GM04504 (cell line): ENCODE data around the gene TEAD1.
"Not testable (repeated sequence)": the region's sequence is repeated elsewhere in the genome, so short reads cannot be mapped to it uniquely, and the experiment has no call there.

Experiments
- DNase-seq: peaks from one replicate; pipeline ENCODE4 v3.0.0-alpha.2; 2012; ENCODE audit warnings: low read depth

Gene TEAD1

DNA sequence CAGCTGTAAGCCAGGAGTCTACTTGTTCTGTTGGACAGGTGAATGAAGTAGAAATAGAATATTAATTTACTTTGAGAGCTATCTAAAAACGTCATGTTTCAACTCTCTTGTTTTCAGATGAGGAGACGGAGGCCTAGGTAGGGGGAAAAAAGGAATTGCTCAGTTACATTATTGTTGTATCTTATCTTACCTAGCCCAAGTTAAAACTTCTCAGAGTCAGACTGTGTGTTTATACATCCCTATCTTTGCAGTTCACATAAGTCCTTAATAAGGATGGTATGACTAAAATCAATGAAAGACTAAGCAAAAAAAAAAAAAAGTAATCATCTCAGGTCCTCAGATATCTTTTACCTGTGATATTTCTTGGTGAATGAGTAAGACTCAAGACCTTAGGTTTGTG lies 62.8 kb downstream of the TEAD1 start:
- DNase-seq: no peak

DNA sequence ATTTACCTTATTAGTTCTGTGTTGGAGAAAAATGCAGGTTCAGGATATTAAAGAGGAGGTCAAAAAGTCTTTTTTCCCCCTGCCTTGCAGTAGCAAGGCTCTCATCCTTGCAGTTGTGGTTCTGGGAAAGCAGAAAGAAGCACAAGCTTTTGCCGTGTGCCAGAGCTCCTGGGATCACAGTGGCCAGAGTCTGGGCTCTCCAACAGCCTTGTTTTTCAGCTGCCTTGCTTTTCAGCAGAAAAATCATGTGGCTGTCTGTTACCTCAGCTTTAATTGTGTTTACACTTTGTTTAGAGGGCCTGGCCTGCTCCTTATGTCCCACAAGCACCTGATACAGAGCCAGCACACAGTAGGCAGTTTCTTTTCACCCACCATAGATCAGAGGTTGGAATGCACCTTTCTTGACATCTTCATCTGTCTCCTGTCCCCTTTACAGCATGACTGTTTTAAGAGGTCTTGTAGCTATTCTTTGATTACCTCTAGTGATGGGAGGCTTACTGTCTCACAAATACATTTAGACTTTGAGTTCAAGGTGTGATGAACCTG lies 67.5 kb downstream of the TEAD1 start:
- no peak for DNase-seq

DNA sequence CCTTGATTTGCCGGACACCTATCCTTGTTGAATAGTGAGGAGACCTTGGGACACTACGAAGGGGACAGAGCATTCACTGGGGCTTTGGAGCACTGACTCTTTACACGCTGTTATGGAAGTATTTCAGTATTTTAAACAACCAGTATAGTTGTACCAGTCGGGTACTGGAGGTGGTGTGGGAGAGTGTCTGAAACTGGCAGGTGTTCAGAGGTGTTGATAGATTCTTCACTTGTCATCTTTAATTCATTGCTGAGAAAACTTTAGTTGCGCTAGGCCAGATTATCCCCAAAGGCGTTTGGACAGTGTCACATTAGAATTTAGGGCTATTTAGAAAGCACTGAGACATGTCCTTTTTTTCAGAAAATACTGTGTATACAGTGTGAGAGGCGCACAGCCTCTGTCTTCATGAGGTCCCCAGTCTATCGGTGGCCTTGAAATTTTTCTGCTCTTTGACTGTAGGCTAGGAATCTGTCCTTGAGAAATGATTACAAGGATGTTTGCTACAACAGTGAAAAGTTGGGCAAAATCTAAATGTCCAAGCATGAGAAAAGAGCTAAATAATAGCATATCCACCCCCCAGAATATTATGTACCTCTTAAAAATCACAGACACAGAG lies 69.7 kb downstream of the TEAD1 start:
- DNase-seq: no peak

DNA sequence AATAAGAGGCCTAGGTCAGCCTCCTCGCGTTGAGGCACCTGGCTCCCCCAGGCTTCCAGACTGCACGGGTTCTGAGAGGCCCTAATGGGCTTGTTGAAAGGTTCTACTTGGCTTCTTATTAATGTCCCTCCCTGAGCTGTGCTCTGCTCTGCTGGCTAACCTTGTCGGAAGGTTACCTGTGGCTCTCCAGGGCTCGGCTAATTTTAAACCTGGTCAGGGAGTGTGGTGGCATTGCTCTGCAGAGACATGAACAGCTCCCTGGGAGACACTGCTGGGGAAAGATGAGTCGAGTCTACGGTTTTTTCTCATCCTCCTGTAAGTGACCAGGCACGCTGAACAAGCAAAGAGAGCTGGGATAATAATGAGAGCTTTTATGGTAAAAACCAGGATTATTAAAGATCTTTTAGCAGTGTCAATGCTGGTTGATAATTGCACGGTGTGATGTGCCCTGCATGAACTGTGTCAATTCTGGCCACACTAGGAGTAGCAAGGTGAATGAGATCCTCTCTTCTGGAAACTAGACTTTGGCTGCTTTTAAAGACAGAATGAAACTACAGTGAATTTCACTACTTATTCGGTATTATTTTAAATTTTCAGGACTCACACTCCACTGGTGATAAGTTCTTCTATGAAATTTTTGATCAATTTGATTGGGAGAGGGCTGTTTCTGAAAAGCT lies 70.7 kb downstream of the TEAD1 start:
- no peak for DNase-seq

DNA sequence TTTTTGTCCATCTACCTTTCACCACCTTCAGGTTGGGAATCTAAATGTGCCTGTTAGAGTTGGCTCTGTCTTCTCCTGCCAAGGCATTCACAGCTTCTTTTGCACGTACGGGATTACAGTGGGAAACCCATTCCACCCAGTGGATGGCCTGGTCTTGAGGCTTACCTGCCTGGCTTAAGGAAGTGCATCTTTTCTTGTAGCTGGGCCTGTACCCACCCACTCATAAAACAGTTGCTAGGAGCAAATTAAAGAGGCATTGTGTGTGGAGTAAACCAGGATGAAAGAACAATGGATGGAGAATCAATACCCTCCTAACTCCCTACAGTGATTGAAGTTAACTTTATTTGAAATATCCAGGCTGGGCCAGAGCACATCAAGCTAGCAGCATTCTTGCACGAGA lies 71.6 kb downstream of the TEAD1 start:
- DNase-seq: no peak

DNA sequence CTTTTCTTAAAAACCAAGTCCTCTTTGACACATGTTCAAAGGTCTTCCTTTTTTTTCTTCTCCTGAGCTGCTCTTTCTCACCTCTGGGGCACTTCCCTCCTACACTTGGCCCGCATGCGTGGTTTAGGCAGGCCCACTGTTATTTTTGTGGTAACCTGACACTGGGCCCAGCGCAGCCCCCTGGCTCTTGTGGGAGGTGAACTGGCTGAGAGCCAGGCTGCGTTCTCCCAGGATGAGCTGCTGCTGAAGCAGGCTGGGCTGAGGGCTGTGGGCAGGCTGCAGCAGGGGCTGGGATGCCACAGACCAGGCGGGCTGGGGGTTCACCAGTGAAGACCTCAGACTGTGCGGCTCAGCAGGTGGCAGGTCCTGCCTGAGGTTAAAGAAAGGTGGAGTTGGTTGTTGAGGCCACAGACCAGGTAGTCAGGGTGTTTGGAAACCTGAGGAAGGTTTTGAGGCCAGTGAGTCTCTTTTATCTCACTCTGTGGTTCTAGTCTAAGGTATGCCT lies 72.4 kb downstream of the TEAD1 start:
- DNase-seq: no peak

DNA sequence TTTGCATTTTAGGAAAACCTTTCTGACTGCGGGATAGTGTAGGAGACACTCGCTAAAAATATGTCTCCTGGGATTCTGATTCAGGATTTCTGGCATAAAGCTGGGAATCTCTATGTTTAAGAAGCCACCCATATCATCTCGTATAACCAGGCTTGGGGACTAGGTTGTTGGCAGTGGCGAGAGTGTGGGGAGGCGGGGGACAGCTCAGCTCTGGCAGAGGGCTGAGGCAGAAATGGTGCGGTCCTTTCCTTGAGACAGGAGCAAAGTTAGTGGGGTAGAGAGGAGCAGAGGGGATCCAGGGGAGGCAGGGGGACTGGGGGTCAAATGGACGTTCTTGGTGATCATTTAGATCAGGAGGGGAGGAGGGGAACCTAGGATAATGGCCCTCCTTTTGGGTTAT lies 74.3 kb downstream of the TEAD1 start:
- no peak for DNase-seq

DNA sequence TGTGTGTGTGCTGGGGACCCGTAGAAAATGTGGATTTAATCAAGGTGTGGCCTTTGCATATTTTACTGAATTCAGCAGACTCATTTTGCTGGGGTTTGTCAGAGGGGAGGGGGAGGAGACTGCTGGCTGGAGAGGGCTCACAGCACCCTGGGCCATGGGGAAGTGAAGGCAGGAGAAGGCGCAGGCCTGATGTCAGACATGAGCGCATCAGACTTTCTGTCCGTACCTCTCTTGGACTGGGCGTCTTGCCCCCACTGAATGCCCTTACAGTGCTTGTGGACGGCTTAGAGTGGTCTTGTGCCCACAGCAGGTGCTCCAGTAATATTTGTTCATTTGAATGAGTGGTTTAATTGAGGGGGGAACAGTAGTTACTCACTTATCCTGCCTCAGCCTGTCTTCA lies 75.2 kb downstream of the TEAD1 start:
- DNase-seq: no peak

DNA sequence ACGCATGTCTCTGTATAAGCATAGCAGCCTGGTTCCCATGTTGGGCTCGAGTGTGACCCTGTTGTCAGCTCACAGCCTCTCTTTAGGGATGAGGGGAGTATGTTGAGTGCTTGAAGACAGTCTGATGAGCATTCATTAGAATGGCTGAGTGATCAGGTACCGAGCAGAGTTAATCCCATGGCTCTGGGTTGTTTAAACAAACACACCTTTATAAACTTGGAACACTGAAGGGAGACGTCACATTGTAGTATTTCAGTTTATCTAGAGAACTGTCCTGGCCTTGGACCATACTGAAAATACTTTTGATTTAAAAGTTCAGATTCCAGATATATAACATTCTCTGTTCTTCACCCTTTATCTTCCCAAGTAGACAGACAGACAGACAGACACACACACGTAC lies 76.0 kb downstream of the TEAD1 start:
- no peak for DNase-seq

DNA sequence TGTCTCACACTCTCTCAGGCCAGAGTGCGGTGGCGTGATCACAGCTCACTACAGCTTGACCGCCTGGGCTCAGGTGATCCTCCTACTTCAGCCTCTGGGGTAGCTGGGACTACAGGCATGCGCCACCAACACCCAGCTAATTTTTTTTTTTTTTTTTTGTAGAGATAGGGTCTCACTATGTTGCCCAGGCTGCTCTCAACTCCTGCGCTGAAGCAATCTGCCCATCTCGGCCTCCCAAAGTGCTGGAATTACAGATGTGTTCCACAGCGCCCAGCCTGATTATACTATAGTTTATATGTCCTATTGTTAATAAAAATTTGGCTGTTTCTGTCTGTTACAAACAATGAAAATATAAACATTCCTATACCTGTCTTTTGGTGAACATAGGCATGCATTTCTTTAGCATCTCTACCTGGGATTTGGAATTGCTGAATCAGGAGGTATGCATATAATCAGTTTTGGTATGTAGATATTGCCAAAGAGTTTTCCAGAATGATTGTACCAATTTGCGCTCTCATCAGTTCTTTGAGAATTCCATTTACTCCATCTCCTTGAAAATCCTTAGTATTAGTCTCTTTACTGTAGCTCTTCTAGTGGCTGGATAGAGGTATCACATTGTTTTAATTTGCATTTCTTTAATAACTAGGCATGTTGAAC lies 78.8 kb downstream of the TEAD1 start:
- DNase-seq: no peak

DNA sequence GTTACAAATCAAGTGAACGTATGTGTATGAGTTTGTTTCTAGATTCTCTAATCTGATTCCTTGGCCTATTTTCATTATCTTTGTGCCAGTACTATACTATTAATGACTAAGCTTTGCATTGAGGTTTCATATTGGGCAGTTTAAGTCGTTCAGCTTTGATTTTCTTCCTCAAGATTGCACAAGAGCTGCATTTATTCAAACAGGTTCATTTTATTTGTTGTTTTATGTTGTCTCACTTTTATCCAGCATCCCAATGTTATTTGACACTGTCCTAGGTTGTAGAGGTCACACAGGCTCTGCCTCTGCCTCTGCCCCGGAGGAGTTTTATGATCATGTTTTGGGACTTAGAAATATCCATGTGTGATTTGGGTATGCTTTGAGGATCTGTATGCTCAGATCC lies 79.8 kb downstream of the TEAD1 start:
- no peak for DNase-seq

DNA sequence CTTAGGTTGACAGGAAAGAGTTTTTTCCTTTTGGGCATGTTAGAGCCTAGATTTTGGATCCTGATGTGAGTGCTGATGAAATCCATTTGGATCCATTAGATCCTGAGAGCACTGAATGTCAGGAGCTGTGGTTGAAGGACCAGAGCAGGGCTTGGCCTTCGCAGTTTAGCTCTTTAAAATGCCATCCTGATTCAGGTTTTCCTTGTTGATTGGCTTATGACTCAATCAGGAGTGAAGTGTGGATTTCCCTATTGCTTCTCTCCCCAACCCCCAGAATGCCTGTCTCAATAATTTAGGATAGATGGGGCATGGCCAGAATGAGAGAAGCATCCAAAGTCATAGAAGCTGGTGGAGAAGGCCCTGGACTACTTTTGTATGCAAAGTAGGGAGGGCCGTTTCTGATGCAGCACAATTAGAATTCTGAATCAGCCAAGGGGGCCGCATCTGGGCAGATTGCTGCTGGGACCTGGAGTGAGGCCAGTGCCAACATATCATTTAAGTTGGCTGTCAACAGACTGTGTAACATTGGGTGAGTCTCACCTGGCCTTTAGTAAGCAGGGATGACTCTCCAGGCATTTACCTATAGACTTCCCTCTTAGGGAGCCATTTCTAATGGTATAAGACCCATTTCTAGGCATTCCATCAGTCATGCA lies 80.5 kb downstream of the TEAD1 start:
- no peak for DNase-seq

DNA sequence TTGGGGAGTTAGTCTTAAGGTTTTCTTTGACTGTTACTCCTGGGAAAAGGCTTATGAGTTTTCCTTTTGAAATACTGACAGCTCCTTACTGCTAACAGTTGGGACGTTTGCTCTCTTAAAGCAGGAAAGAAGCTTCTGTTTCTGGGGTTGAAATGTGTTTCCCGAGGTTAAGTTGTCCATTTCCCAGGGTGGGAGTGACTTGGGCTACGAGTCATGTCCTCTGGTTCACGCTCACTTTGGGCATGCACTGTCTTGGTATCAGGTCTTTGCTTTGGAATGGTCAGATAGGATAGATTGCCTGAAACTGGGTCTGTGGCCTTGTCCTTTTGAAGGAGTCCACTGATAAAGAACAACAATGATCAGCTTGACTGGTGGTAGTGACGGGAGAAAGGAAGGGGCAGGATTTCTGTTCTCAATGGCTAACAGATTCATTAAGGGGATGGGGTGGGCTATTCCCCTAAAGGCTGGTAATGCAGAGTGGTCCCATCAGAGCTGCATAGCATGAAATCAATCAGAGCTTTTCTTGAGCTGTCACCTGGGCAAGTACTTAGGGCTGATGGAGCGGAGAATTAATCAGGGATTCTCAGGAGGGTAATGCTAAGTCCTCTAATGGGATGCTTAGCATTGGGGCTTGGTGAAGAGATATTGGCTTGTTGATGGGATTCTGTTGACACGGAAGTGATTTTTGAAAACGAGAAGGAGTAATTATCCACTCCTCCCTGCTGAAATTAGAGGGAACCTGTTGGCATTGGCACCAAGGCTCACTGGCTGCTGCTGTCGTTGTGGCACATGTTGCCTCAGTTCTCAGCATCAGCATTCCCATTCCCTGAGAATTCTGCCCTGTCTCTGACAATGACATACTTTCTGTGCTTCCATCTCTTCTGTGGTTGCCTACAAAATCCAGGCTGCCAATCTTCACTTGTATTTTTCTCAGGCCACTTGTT lies 81.6 kb downstream of the TEAD1 start:
- DNase-seq: no peak

DNA sequence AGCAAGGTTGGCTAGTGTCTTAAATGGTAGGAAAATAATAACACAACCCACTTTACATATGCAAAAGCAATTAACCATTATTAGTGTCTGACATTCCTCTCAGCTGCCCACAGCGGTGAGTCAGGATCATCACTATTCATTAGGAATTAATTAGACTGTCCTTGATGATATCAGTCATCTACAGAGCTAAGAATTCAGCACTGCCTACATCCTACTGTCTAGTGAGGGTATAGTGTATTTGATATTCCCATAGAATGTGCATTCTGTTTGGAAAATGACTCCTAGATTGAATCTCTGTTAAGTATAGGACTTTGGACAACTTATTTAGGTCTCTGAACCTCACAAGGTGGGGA lies 82.2 kb downstream of the TEAD1 start:
- no peak for DNase-seq

DNA sequence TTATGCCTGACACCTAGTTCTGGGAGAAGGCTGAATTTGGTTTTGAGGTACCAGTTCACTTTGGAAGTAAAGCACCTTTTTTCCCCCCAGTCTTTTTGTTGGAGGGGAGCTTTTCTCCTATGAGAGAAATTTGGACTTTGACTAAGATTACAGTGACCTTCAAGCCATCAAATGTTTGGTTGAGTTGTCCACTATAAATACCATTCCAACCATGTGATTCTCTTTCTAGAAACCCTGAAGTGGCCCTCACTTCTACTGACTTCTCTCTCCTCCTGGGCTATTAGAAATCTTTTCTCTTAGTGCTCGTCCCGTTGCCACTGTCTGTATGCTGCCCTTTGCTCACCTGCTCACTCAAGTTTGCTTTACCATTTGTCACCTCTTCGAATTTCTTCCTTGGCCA lies 82.6 kb downstream of the TEAD1 start:
- DNase-seq: no peak

DNA sequence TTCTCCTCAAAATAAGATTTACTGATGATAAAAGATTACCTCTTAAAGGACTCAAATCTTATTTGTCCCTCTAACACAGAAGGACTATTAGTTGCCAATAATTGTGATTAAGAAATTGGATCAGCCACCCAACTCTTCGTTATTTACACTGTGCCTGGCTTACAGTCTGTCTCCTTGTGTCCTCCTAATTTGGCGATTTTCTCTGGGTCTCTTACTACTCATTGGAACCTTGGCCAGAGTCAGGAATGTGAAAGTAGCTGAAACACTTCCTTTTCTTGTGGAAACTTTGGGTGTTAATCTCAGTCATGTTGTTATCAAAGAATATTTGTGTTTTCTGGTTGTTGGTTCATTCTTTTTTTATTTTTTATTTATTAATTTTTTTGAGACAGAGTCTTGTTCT lies 83.2 kb downstream of the TEAD1 start:
- DNase-seq: no peak

DNA sequence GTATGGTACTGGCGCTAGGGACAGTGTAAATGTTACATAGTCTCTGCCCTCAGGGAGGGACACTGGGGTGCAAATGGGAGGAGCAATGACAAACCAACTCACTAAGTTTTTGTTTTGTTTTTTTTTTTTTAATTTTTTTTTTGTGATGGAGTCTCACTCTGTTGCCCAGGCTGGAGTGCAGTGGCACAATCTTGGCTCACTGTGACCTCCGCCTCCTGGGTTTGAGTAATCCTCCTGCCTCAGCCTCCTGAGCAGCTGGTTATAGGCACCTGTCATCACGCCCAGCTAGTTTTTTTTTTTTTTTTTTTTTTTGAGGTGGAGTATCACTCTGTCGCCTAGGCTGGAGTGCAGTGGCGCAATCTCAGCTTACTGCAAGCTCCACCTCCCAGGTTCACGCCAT lies 83.9 kb downstream of the TEAD1 start:
- not testable (repeated sequence) for DNase-seq

DNA sequence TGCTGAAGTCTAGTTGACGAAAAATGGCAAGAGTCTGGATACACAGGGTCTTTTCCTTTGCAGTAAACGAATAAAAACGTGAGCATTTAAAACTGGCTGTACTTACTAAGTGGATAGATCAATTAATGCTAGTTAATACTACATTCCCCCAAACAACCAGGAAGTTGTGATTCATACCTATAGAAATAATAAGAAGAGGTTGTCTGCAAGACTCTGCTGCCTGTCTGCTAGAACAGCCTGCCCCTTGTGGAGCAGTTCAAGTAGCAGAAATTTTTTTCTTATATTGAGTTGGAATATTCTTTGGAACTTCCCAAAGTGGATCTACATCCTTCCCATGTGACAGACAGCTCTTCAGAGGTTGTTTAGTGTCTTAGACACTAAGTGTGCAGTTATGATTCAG lies 86.8 kb downstream of the TEAD1 start:
- DNase-seq: no peak

DNA sequence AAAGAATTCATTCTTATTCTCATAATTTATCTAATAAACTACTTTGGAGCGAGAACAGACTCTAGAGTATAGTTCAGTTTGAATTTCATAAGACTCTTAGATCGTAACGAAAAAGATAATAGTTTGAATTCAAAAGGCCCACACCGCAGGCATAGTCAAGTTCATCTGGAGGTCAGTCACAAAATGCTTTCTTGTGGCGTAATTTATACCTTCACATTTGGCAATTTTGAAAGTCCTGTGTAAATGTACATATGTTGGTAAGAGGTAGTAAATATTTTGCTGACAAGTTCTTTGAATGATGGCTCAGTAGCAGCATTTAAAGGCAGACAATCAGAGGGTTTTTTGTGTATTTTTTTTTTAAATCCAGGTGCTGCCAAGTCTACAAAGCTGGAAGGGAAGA lies 88.1 kb downstream of the TEAD1 start:
- no peak for DNase-seq

DNA sequence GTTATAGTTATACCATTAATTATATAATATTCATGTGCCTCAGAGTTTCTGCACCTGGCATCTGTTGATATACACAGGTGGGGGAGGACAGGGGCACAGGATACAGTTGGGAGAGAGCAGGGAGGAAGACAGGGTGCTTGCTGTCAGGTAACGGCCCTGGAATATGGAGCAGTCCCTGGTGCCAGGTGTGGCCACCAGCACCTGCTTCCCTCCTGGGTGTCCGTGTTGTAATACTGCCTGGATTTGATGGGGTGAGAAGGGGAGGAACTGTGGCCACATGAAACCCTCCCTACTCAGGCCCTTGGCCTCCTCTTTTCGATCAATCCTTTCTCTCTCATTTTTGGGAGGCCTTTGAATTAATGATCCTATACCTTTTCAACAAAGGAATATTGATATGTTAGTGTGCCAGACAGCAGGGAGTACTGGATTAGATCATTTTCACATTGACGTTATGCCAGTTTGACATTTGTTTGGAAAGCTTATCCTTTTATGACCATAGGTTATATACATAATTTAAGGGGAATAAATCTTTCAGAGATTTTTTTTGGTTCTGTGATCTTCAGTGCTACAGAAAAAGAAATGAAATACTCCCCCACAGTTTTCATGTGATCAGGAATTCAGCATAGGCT lies 88.6 kb downstream of the TEAD1 start:
- no peak for DNase-seq
